Esophagus squamous epithelium (tissue), 5 donors: ENCODE results near the gene CDX2. TPM values are rescaled to one million over a fixed set of nuclear protein-coding genes. Genes with fewer than 3 reads are reported as not detected.
A peak's percentile ranks its signal among the peaks of the same experiment; 100 is the strongest.

ENCODE experiments used
- DNase-seq: peaks from one replicate; lab custom pipeline; 2025; lab: John Stamatoyannopoulos, UW
- H3K27ac ChIP-seq, 4 donors: fragments of 200-600 bp; sonication (generic); one replicate each; pipeline ENCODE4 v1.5.1; 2016 to 2019; ENCODE audit warnings: mild to moderate bottlenecking in 1 of 4
- H3K27me3 ChIP-seq, 4 donors: fragments of 200-600 bp; sonication (generic); 1 replicate in 3 of 4; 2 replicates in 1 of 4; pipeline versions ENCODE4 v1.5.1 to v1.6.0; 2017 to 2021; ENCODE audit warnings: antibody characterized with exemption in 1 of 4
- H3K36me3 ChIP-seq, 3 donors: fragments of 200-600 bp; sonication (generic); one replicate each; pipeline ENCODE4 v1.5.1; 2016 to 2019
- H3K4me1 ChIP-seq, 3 donors: fragments of 200-600 bp; sonication (generic); one replicate each; pipeline ENCODE4 v1.5.1; 2017 to 2019
- H3K4me3 ChIP-seq, 4 donors: fragments of 200-600 bp; sonication (generic); 1 replicate in 3 of 4; 2 replicates in 1 of 4; pipeline ENCODE4 v1.5.1; 2016 to 2019; ENCODE audit warnings: mild to moderate bottlenecking in 2 of 4, moderate library complexity in 1 of 4
- H3K9me3 ChIP-seq, 3 donors: fragments of 200-600 bp; sonication (generic); one replicate each; pipeline ENCODE4 v1.5.1; 2016 to 2019
- CTCF ChIP-seq, 6 experiments: fragments of 450-650 bp in 4 of 6; fragments of 200-600 bp in 2 of 6; sonication (generic) in 2 of 6; IDR thresholded peaks; one replicate each; pipeline ENCODE4 v1.5.1; 2016 to 2019; ENCODE audit warnings: antibody characterized with exemption in 6 of 6, mild to moderate bottlenecking in 4 of 6, moderate library complexity in 4 of 6
- POLR2A ChIP-seq, 4 donors: fragments of 450-650 bp; IDR thresholded peaks; one replicate each; pipeline ENCODE4 v1.6.1; 2017; ENCODE audit warnings: antibody characterized with exemption in 4 of 4, mild to moderate bottlenecking in 4 of 4, moderate library complexity in 3 of 4
- WGBS, 2 donors: methylation state at CpG; one replicate each; pipeline ENCODE4 v1.1.5; 2018; 5-methylcytosine and 5-hydroxymethylcytosine counted together
- intact Hi-C: fragments of 100-400 bp; cut with DNase I; formaldehyde crosslinking; loops from one replicate; pipeline ENCODE4 v1.15.0; 2022
- total RNA-seq, 4 donors: library from RNA; depleted of rRNA; stranded (reverse); fragments of >200 nt; gene quantifications; one replicate each; pipeline ENCODE4 v1.1.0, GENCODE V29; 2016
- donor health status: DM: yes; HTN: yes; CAD: no.

Gene CDX2
- total RNA-seq, 4 donors from 2014 or later: not detected

- no peak for DNase-seq
- Histone ChIP-seq H3K4me3 (peak overlapping the region in 1 of 4 donors; percentile 24), H3K27ac (no peak overlapping the region), H3K36me3 (no peaks in the 10 kb centered on the region), H3K9me3 (no peaks in the 10 kb centered on the region), H3K27me3 (peaks cover 8 to 100% (median 38%) of the 10 kb centered on the region in 4 donors), H3K4me1 (peaks cover 11 to 44% (median 16%) of the 10 kb centered on the region in 3 donors)
- TF ChIP-seq POLR2A (IDR thresholded peaks at IDR 0.05): no peak
- no peak for TF ChIP-seq CTCF (IDR thresholded peaks at IDR 0.05)
- WGBS, 2 donors: 8 to 9% methylated on average over 13 to 14 of the region's 15 CpGs
- intact Hi-C loops: loop anchor here (5.0 kb wide), 1 partner anchor 147 kb away; no protein-coding TSS in a partner anchor
These were observed 10.0 kb upstream of the CDX2 start for GRCh38 chr13:27979001-27979643.

- TF ChIP-seq POLR2A (IDR thresholded peaks at IDR 0.05) (no peak), CTCF (IDR thresholded peaks at IDR 0.05) (no peak)
- Histone ChIP-seq H3K36me3 (no peaks in the 10 kb centered on the region), H3K9me3 (no peaks in the 10 kb centered on the region), H3K27me3 (peaks cover 8 to 100% (median 38%) of the 10 kb centered on the region in 4 donors), H3K4me3 (peak overlapping the region in 1 of 4 donors; percentile 19), H3K27ac (no peak overlapping the region), H3K4me1 (peaks cover 11 to 44% (median 16%) of the 10 kb centered on the region in 3 donors)
- WGBS, 2 donors: 10 to 20% methylated on average over 8 to 16 of the region's 65 CpGs
- intact Hi-C loops: loop anchor here (5.0 kb wide), 1 partner anchor 146 kb away; no protein-coding TSS in a partner anchor
- no peak for DNase-seq
These were observed 9.3 kb upstream of the CDX2 start for GRCh38 chr13:27978301-27978968.

GRCh38 chr13:27977476-27978300 is 8.6 kb upstream of the CDX2 start:
- intact Hi-C loops: loop anchor here (5.0 kb wide), 1 partner anchor 145 kb away; no protein-coding TSS in a partner anchor
- no peak for DNase-seq

GRCh38 chr13:27976362-27977091 is 7.4 kb upstream of the CDX2 start:
- Histone ChIP-seq H3K27me3 (peaks cover 8 to 100% (median 35%) of the 10 kb centered on the region in 4 donors), H3K4me1 (peaks cover 11 to 44% (median 16%) of the 10 kb centered on the region in 3 donors), H3K27ac (no peak overlapping the region), H3K36me3 (no peaks in the 10 kb centered on the region), H3K9me3 (no peaks in the 10 kb centered on the region), H3K4me3 (no peak overlapping the region)
- 19% methylated on average over 9 of the region's 12 CpGs; no CpG with 5 or more reads in 1 of the 2 donors for WGBS, 2 donors
- DNase-seq: no peak
- TF ChIP-seq CTCF (IDR thresholded peaks at IDR 0.05): no peak
- TF ChIP-seq POLR2A (IDR thresholded peaks at IDR 0.05): no peak
- intact Hi-C loops: loop anchor here (5.0 kb wide), 1 partner anchor 144 kb away; no protein-coding TSS in a partner anchor

More at GRCh38 chr13:27977476-27978300, 8.6 kb upstream of the CDX2 start:
- Histone ChIP-seq H3K36me3 (no peaks in the 10 kb centered on the region), H3K27me3 (peaks cover 8 to 100% (median 36%) of the 10 kb centered on the region in 4 donors), H3K27ac (no peak overlapping the region), H3K4me1 (peaks cover 11 to 44% (median 16%) of the 10 kb centered on the region in 3 donors), H3K9me3 (no peaks in the 10 kb centered on the region), H3K4me3 (peak overlapping the region in 1 of 4 donors; percentile 19)
- TF ChIP-seq CTCF (IDR thresholded peaks at IDR 0.05) (no peak), POLR2A (IDR thresholded peaks at IDR 0.05) (no peak)
- WGBS, 2 donors: 1 to 3% methylated on average over 29 to 32 of the region's 80 CpGs
